ENCODE results near the gene CHMP2A.

CHMP2A gene

DNA sequence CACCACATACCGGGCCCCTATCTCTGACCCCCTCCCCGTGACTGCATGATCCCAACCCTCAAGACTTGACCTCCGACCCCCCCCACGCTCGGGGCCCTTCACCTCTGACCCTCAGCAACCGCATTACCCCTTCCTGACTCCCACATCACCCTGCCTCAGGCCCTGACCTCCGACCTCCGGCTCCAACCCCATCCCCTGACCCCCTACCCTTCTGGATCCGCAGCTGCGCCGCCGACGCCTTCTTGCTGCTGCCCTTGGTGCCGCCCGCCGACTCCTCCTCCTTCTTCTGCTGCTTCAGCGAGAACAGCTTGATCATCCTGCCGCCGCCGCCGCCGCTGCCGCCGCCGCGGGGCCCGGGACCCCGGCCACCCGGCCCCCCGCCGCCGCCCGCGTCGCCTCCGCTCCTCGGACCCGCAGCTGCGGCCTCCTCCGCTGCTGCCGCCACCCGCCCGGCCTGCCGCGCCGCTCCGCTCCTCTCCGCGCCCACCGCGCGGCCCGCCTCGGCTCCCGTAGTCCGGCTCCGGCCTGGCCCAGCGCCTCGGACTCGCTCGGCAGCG lies 3.2 kb upstream of the CHMP2A start, which contains the start of gene UBE2M:
UBE2M (minus strand) TSS at position 546 of the 557 bp plus-strand sequence; CDS start at position 316, 230 bp downstream.
- H3K4me3 ChIP-seq (ENCODE audit: insufficient read depth, low read length, poor library complexity, severe bottlenecking), result peak within 1 kb of the TSS; percentile 94
- peak within 1 kb of the TSS; percentile 6 for H2AFZ ChIP-seq (ENCODE audit: low read depth, low read length, severe bottlenecking)
- H3K27me3 ChIP-seq (ENCODE audit: low read length), result no peaks in the 10 kb centered on the region
- H3K36me3 ChIP-seq (ENCODE audit: low read length), result no peaks in the 10 kb centered on the region
- H3K9me3 ChIP-seq (ENCODE audit: insufficient read depth, low read length), result no peaks in the 10 kb centered on the region
- peak within 1 kb of the TSS; percentile 90 for H3K4me2 ChIP-seq (ENCODE audit: low read depth, low read length, poor library complexity, severe bottlenecking)
- TF ChIP-seq EZH2phosphoT487 (conservative IDR thresholded peaks at IDR 0.05; ENCODE audit: low read length), result no peak
- peak within 1 kb of the TSS; percentile 95 for H3K27ac ChIP-seq (ENCODE audit: low read depth, low read length)
- peaks cover 29% of the 10 kb centered on the region for H3K79me2 ChIP-seq (ENCODE audit: insufficient read depth, low read length)
- H3F3A ChIP-seq (ENCODE audit: insufficient read depth), result peaks cover 52% of the 10 kb centered on the region
- no peaks in the 10 kb centered on the region for H3K9me2 ChIP-seq (replicated peaks; ENCODE audit: insufficient read depth, low read length)
- peak within 1 kb of the TSS; percentile 89 for H3K9ac ChIP-seq (ENCODE audit: low read length)
- no peaks in the 10 kb centered on the region for H4K20me1 ChIP-seq (ENCODE audit: low read depth, low read length)

DNA sequence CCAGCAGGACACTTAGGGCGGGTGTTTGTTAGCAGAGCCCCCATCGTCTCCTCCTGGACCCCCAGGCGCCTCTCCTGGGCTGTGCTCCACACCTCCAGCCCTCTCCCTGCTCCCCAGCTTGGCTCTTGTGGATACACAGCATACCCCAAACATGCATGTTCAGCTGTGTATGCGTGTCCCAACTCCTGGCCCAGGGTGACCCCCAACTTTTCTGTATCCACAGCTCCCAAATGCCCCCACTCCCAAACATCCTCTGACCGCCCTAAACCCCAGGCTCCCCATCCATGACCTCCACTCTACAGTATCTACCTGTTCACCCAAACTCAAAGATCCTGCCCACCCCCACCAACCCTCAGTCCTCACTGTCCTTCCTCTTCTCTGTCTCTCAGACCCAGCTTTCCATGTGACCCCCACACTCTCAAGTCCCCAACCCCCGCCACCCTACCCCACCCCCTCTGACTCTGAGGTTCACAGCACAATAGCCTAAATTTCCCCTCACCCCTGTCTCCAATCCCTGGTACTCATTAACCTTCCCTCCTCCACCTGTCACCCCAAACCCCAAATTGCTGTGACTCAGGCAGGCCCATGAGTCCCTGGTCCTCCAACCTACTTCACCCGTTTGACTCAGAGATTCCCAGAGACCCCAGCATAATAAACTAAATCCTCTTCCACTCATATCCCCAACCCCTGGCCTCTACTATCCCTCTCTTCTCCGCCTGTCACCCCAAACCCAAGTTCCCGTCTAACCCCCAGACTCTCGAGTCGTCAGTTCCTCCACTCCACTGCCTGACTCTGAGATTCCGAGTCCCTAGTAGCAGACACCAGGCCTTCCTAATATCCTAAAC lies 2.5 kb upstream of the CHMP2A start:
- Histone ChIP-seq H2AFZ (ENCODE audit: low read depth, low read length, severe bottlenecking) (no peak overlapping the region), H4K20me1 (ENCODE audit: low read depth, low read length) (no peaks in the 10 kb centered on the region), H3K79me2 (ENCODE audit: insufficient read depth, low read length) (peaks cover 29% of the 10 kb centered on the region), H3K9me3 (ENCODE audit: insufficient read depth, low read length) (no peaks in the 10 kb centered on the region), H3K9me2 (replicated peaks; ENCODE audit: insufficient read depth, low read length) (no peaks in the 10 kb centered on the region), H3K9ac (ENCODE audit: low read length) (peak overlapping the region; percentile 89), H3K4me2 (ENCODE audit: low read depth, low read length, poor library complexity, severe bottlenecking) (peak overlapping the region; percentile 90), H3K27ac (ENCODE audit: low read depth, low read length) (peak overlapping the region; percentile 95), H3K27me3 (ENCODE audit: low read length) (no peaks in the 10 kb centered on the region), H3K4me3 (ENCODE audit: insufficient read depth, low read length, poor library complexity, severe bottlenecking) (peak overlapping the region; percentile 94), H3F3A (ENCODE audit: insufficient read depth) (peaks cover 58% of the 10 kb centered on the region), H3K36me3 (ENCODE audit: low read length) (no peaks in the 10 kb centered on the region)
- no peak for TF ChIP-seq CTCF (IDR thresholded peaks at IDR 0.05; ENCODE audit: insufficient read depth, low read length, poor library complexity, severe bottlenecking)
- no peak for TF ChIP-seq EZH2phosphoT487 (conservative IDR thresholded peaks at IDR 0.05; ENCODE audit: low read length)

DNA sequence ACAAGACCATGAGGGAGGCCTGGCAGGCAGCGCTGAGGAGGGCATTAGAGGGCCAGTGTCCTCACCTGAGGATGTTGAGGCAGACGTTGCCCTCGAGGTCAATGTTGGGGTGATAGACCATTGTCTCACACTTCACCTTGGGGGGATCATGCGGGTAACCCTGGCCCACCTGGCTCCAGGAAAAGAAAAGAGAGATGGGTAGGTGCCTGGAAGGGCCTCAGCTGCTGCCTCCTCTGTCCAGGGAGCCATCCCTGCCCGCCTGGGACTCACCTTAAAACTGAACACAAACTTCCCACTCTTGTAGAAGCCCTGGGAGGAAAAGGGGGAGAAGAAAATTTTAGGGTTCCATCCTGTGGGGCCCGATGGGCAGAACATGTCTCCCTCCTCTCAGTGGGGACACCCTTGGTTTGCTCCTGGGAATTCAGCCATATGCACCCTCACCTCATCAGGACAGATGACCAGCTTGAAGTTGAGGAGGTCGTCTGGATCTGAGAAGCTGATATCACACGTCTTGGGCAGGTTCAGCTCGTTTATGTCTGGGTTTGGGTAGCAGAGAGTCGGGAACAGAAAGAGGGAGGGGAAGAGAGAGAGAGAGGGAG lies 1.8 kb upstream of the CHMP2A start:
- H3K4me2 ChIP-seq (ENCODE audit: low read depth, low read length, poor library complexity, severe bottlenecking), result peak overlapping the region; percentile 90
- H3K79me2 ChIP-seq (ENCODE audit: insufficient read depth, low read length), result peaks cover 29% of the 10 kb centered on the region
- TF ChIP-seq CTCF (IDR thresholded peaks at IDR 0.05; ENCODE audit: insufficient read depth, low read length, poor library complexity, severe bottlenecking), result no peak
- H3F3A ChIP-seq (ENCODE audit: insufficient read depth), result peaks cover 64% of the 10 kb centered on the region
- no peak overlapping the region for H2AFZ ChIP-seq (ENCODE audit: low read depth, low read length, severe bottlenecking)
- no peaks in the 10 kb centered on the region for H3K9me2 ChIP-seq (replicated peaks; ENCODE audit: insufficient read depth, low read length)
- peak overlapping the region; percentile 95 for H3K27ac ChIP-seq (ENCODE audit: low read depth, low read length)
- H3K9ac ChIP-seq (ENCODE audit: low read length), result peak overlapping the region; percentile 89
- no peaks in the 10 kb centered on the region for H4K20me1 ChIP-seq (ENCODE audit: low read depth, low read length)
- no peaks in the 10 kb centered on the region for H3K36me3 ChIP-seq (ENCODE audit: low read length)
- H3K4me3 ChIP-seq (ENCODE audit: insufficient read depth, low read length, poor library complexity, severe bottlenecking), result peak overlapping the region; percentile 94
- no peaks in the 10 kb centered on the region for H3K9me3 ChIP-seq (ENCODE audit: insufficient read depth, low read length)
- no peaks in the 10 kb centered on the region for H3K27me3 ChIP-seq (ENCODE audit: low read length)

All from SU-DHL-6 (cell line).